HCT116 (cell line): ENCODE results near the gene XPNPEP1. TPM values are rescaled to one million over a fixed set of nuclear protein-coding genes. Genes with fewer than 3 reads are reported as not detected.

ENCODE experiments used
- ATAC-seq: fragments of 200-7000 bp; cut with Tn5 transposase; 2 replicates; pipeline ENCODE4 v1.9.1; 2020; ENCODE audit warnings: mild to moderate bottlenecking, moderate library complexity
- BruUV-seq: library from RNA; stranded (reverse); fragments of 400-500 nt; replicated peaks from 2 replicates; lab custom pipeline; 2021; lab: Mats Ljungman, UMichigan
- CTCF ChIA-PET: fragments of 300-600 bp; sonication (Branson Sonifier 250); formaldehyde crosslinking; loops from one replicate; lab custom pipeline; 2021; ENCODE audit warnings: antibody characterized with exemption; lab: Charles Lee
- POLR2A ChIA-PET: fragments of 300-600, 350-600 bp; sonication (Branson Sonifier 250); formaldehyde crosslinking; loops from one replicate; lab custom pipeline; 2021; ENCODE audit warnings: antibody characterized with exemption; lab: Charles Lee
- RAD21 ChIA-PET, 2 experiments: fragments of 300-600 bp; sonication (Branson Sonifier 250); formaldehyde crosslinking; loops; one replicate each; lab custom pipeline; 2023; ENCODE audit warnings: low total read pairs in 2 of 2; ENCODE audit not compliant: uncharacterized antibody in 2 of 2, unreplicated experiment in 2 of 2, low non-redundant PET in 1 of 2; lab: Charles Lee
- DNase-seq: peaks from one replicate; pipeline ENCODE4 v3.0.0-alpha.2; 2010; ENCODE audit warnings: low read depth, low spot score
- H2AFZ ChIP-seq: fragments of 200-600 bp; shearing (Covaris generic), sonication (generic); 2 replicates; pipeline ENCODE4 v1.6.1; 2017; ENCODE audit warnings: low read depth, mixed run types, mixed read lengths, antibody characterized with exemption, low read length; ENCODE audit not compliant: poor library complexity, severe bottlenecking
- H3K27ac ChIP-seq: 2 replicates; pipeline ENCODE4 v1.5.1; 2012; ENCODE audit warnings: low read depth, low read length
- H3K27me3 ChIP-seq: fragments of 200-600 bp; sonication (generic); 2 replicates; pipeline ENCODE4 v1.6.1; 2016; ENCODE audit warnings: mixed run types, low read length, mixed read lengths; ENCODE audit not compliant: insufficient read depth
- H3K36me3 ChIP-seq, 2 experiments: fragments of 200-500 bp in 1 of 2; fragments of 200-600 bp in 1 of 2; sonication (Bioruptor generic) in 1 of 2; sonication (generic) in 1 of 2; 2 replicates each; pipeline versions ENCODE4 v1.5.1 to v1.6.1; 2014 to 2016; ENCODE audit warnings: low read length in 2 of 2, inconsistent platforms in 1 of 2, mixed read lengths in 1 of 2, mixed run types in 1 of 2; ENCODE audit not compliant: insufficient read depth in 2 of 2, control insufficient read depth in 1 of 2
- H3K4me1 ChIP-seq, 2 experiments: fragments of 200-600 bp in 1 of 2; sonication (generic) in 1 of 2; 2 replicates each; pipeline versions ENCODE4 v1.5.1 to v1.6.1; 2012 to 2017; ENCODE audit warnings: low read length in 2 of 2, inconsistent platforms in 1 of 2, mild to moderate bottlenecking in 1 of 2, mixed read lengths in 1 of 2, mixed run types in 1 of 2, moderate library complexity in 1 of 2; ENCODE audit not compliant: insufficient read depth in 2 of 2, control insufficient read depth in 1 of 2
- H3K4me2 ChIP-seq: fragments of 200-600 bp; sonication (generic); 2 replicates; pipeline ENCODE4 v1.6.1; 2017; ENCODE audit warnings: mixed run types, low read length, mixed read lengths
- H3K4me3 ChIP-seq, 2 experiments: fragments of 200-600 bp in 1 of 2; sonication (generic) in 1 of 2; replicated peaks in 1 of 2; 2 replicates each; pipeline ENCODE4 v1.5.1; 2011 to 2016; ENCODE audit warnings: low read length in 2 of 2, control low read depth in 1 of 2, low read depth in 1 of 2, mild to moderate bottlenecking in 1 of 2, mixed read lengths in 1 of 2, mixed run types in 1 of 2
- H3K79me2 ChIP-seq: fragments of 200-600 bp; sonication (generic); 2 replicates; pipeline ENCODE4 v1.6.1; 2017; ENCODE audit warnings: mild to moderate bottlenecking, mixed run types, low read length, moderate library complexity, mixed read lengths; ENCODE audit not compliant: insufficient read depth
- H3K9ac ChIP-seq: fragments of 200-600 bp; sonication (generic); 2 replicates; pipeline ENCODE4 v1.6.1; 2016; ENCODE audit warnings: low read length, mixed read lengths
- H3K9me2 ChIP-seq: fragments of 200-600 bp; sonication (generic), shearing (Covaris generic); 2 replicates; pipeline ENCODE4 v1.6.1; 2017; ENCODE audit warnings: mixed run types, mild to moderate bottlenecking, moderate library complexity; ENCODE audit not compliant: insufficient read depth
- H3K9me3 ChIP-seq, 2 experiments: fragments of 200-500 bp in 1 of 2; fragments of 200-600 bp in 1 of 2; sonication (Bioruptor generic) in 1 of 2; sonication (generic) in 1 of 2; 2 replicates each; pipeline ENCODE4 v1.6.1; 2014 to 2017; ENCODE audit warnings: low read length in 2 of 2, mixed read lengths in 2 of 2, inconsistent platforms in 1 of 2, low read depth in 1 of 2, mild to moderate bottlenecking in 1 of 2, mixed run types in 1 of 2, moderate library complexity in 1 of 2; ENCODE audit not compliant: control insufficient read depth in 1 of 2, insufficient read depth in 1 of 2
- H4K20me1 ChIP-seq: fragments of 200-600 bp; sonication (generic), shearing (Covaris generic); 2 replicates; pipeline ENCODE4 v1.6.1; 2017; ENCODE audit warnings: mixed run types, mild to moderate bottlenecking, moderate library complexity; ENCODE audit not compliant: insufficient read depth
- ATF3 ChIP-seq: IDR thresholded peaks from 2 replicates; pipeline ENCODE4 v1.6.1; 2012
- ELF1 ChIP-seq: IDR thresholded peaks from 2 replicates; pipeline ENCODE4 v1.6.1; 2012; ENCODE audit warnings: low read depth, borderline replicate concordance
- EZH2phosphoT487 ChIP-seq: fragments of 200-600 bp; IDR thresholded peaks from 2 replicates; pipeline ENCODE4 v1.6.1; 2018; ENCODE audit warnings: antibody characterized with exemption, borderline replicate concordance
- JUND ChIP-seq: IDR thresholded peaks from 2 replicates; pipeline ENCODE4 v1.6.1; 2012
- RAD21 ChIP-seq: IDR thresholded peaks from 2 replicates; pipeline ENCODE4 v1.6.1; 2012; ENCODE audit warnings: low read depth, mild to moderate bottlenecking
- REST ChIP-seq: IDR thresholded peaks from 2 replicates; pipeline ENCODE4 v1.6.1; 2012; ENCODE audit warnings: low read depth
- SRF ChIP-seq: IDR thresholded peaks from 2 replicates; pipeline ENCODE4 v1.6.1; 2012; ENCODE audit warnings: low read depth
- ZBTB33 ChIP-seq: IDR thresholded peaks from 2 replicates; pipeline ENCODE4 v1.6.1; 2011; ENCODE audit warnings: mild to moderate bottlenecking, low read length, moderate library complexity; ENCODE audit not compliant: insufficient replicate concordance; ENCODE audit errors: extremely low read depth
- ZFX ChIP-seq: fragments of 450-650 bp; IDR thresholded peaks from 2 replicates; pipeline ENCODE4 v1.6.1; 2017
- ZNF274 ChIP-seq: fragments of 200-500 bp; sonication (Bioruptor generic); IDR thresholded peaks from 2 replicates; pipeline ENCODE4 v1.6.1; 2014; ENCODE audit warnings: mild to moderate bottlenecking, low read depth, low read length, inconsistent platforms
- intact Hi-C: fragments of 100-400 bp; cut with micrococcal nuclease; formaldehyde crosslinking; loops from 2 replicates; pipeline ENCODE4 v1.10.0; 2022
- total RNA-seq: library from RNA; stranded (reverse); gene quantifications from one replicate; pipeline ENCODE4 v1.2.1, GENCODE V29; 2021; ENCODE audit not compliant: unreplicated experiment

XPNPEP1 gene
- total RNA-seq, 1 experiment from 2014 or later: 87.3 TPM

GRCh38 chr10:109824206-109824605, 99.1 kb downstream of the XPNPEP1 start:
- Histone ChIP-seq H3K36me3 (no peaks in the 10 kb centered on the region), H3K9me3 (no peaks in the 10 kb centered on the region), H2AFZ (no peak overlapping the region), H3K9ac (no peak overlapping the region), H3K27me3 (peaks cover 21% of the 10 kb centered on the region; the same call in 1 of the 2 replicates), H3K9me2 (no peaks in the 10 kb centered on the region), H3K27ac (no peak overlapping the region), H3K4me3 (no peak overlapping the region), H4K20me1 (no peaks in the 10 kb centered on the region), H3K4me1 (no peaks in the 10 kb centered on the region), H3K4me2 (no peak overlapping the region), H3K79me2 (no peaks in the 10 kb centered on the region)
- ChIA-PET RAD21 (no interaction called here), CTCF (no interaction called here), POLR2A (no interaction called here)
- TF ChIP-seq RAD21 (no peak), ZNF274 (no peak), JUND (no peak), REST (no peak), ATF3 (no peak), ELF1 (no peak), ZFX (no peak)
- DNase-seq (no peak), ATAC-seq (no peak)
- intact Hi-C loops: no loop called here
- no TSS peak for BruUV-seq

- Histone ChIP-seq H3K36me3 (no peaks in the 10 kb centered on the region), H3K9me2 (no peaks in the 10 kb centered on the region), H4K20me1 (no peaks in the 10 kb centered on the region), H3K4me1 (no peaks in the 10 kb centered on the region), H3K9ac (no peak overlapping the region), H3K27me3 (peaks cover 21% of the 10 kb centered on the region; the same call in 1 of the 2 replicates), H3K4me2 (no peak overlapping the region), H3K27ac (no peak overlapping the region), H3K79me2 (no peaks in the 10 kb centered on the region), H3K4me3 (no peak overlapping the region), H3K9me3 (no peaks in the 10 kb centered on the region), H2AFZ (no peak overlapping the region)
- no peak for TF ChIP-seq RAD21
- TF ChIP-seq ZBTB33: no peak
- no peak for TF ChIP-seq EZH2phosphoT487
- TF ChIP-seq SRF: no peak
- TF ChIP-seq ZNF274: no peak
- DNase-seq: no peak
- ATAC-seq: no peak
- ChIA-PET CTCF (no interaction called here), POLR2A (no interaction called here), RAD21 (no interaction called here)
- intact Hi-C loops: no loop called here
- BruUV-seq: no TSS peak
Measured at GRCh38 chr10:109823196-109823595, 100.1 kb downstream of the XPNPEP1 start.
